Daoy (cell line): ENCODE results near the gene BCORL1. TPM values are rescaled to one million over a fixed set of nuclear protein-coding genes. Genes with fewer than 3 reads are reported as not detected.
A peak's percentile ranks its signal among the peaks of the same experiment; 100 is the strongest.

Experiments
- DNase-seq: peaks from one replicate; pipeline ENCODE4 v3.0.0-alpha.2; 2015; ENCODE audit warnings: low read depth
- total RNA-seq: library from RNA; depleted of rRNA; stranded (reverse); fragments of >200 nt; shearing (Covaris generic); gene quantifications from 2 replicates; pipeline ENCODE4 v1.2.3, GENCODE V29; 2014

The BCORL1 gene
- total RNA-seq, 1 experiment from 2014 or later = 0.63 TPM

GRCh38 chrX:130060122-130061069, 78.0 kb downstream of the BCORL1 start:
- DNase-seq = peak; percentile 80

GRCh38 chrX:130066975-130067615, 84.7 kb downstream of the BCORL1 start:
- no peak for DNase-seq

GRCh38 chrX:130071611-130072344, 89.3 kb downstream of the BCORL1 start:
- no peak for DNase-seq

GRCh38 chrX:130072345-130072740, 89.9 kb downstream of the BCORL1 start:
- no peak for DNase-seq

GRCh38 chrX:130075777-130076176, 93.3 kb downstream of the BCORL1 start:
- no peak for DNase-seq

- DNase-seq = peak; percentile 52
Observed at GRCh38 chrX:130079824-130080406, 97.5 kb downstream of the BCORL1 start.

- no peak for DNase-seq
Observed at GRCh38 chrX:130080791-130081367, 98.4 kb downstream of the BCORL1 start.

- no peak for DNase-seq
Observed at GRCh38 chrX:130081421-130082045, 99.1 kb downstream of the BCORL1 start.

GRCh38 chrX:130082244-130083106, 100.0 kb downstream of the BCORL1 start:
- DNase-seq = no peak

- DNase-seq = no peak
Observed at GRCh38 chrX:130083107-130083490, 100.7 kb downstream of the BCORL1 start.

- DNase-seq = no peak
Observed at GRCh38 chrX:130083656-130084382, 101.4 kb downstream of the BCORL1 start.

GRCh38 chrX:130084631-130085237, 102.3 kb downstream of the BCORL1 start:
- no peak for DNase-seq

- DNase-seq = no peak
Observed at GRCh38 chrX:130085551-130086446, 103.4 kb downstream of the BCORL1 start.

GRCh38 chrX:130086447-130087206, 104.2 kb downstream of the BCORL1 start:
- no peak for DNase-seq

- DNase-seq = no peak
Observed at GRCh38 chrX:130090364-130090763, 107.9 kb downstream of the BCORL1 start.

- DNase-seq = no peak
Observed at GRCh38 chrX:130091980-130092522, 109.6 kb downstream of the BCORL1 start.

- DNase-seq = no peak
Observed at GRCh38 chrX:130093271-130093670, 110.8 kb downstream of the BCORL1 start.
